Gastroesophageal sphincter (tissue), 3 donors: ENCODE results near the gene XRCC4.

Source experiments
- CTCF ChIP-seq, 4 experiments: fragments of 200-600 bp in 2 of 4; fragments of 450-650 bp in 2 of 4; sonication (generic) in 1 of 4; IDR thresholded peaks; one replicate each; pipeline ENCODE4 v1.5.1; 2017 to 2019; ENCODE audit warnings: antibody characterized with exemption in 4 of 4, mild to moderate bottlenecking in 2 of 4, moderate library complexity in 2 of 4
- EP300 ChIP-seq: sonication (generic); formaldehyde crosslinking; IDR thresholded peaks from one replicate; pipeline ENCODE4 v1.6.1; 2017; ENCODE audit warnings: antibody characterized with exemption, mild to moderate bottlenecking

- TF ChIP-seq CTCF (IDR thresholded peaks at IDR 0.05), result no peak
- TF ChIP-seq EP300, result no peak
These were observed 79.8 kb downstream of the XRCC4 start for GRCh38 chr5:83157163-83157562.
